GM06990 (cell line): Measurements from ENCODE around the gene CFAP20.
"Not testable (repeated sequence)": the region's sequence is repeated elsewhere in the genome, so short reads cannot be mapped to it uniquely, and the experiment has no call there.

Experiments used
- DNase-seq: peaks from one replicate; pipeline ENCODE4 v3.0.0-alpha.2; 2011; ENCODE audit not compliant: insufficient read length; ENCODE audit errors: extremely low read depth
- H3K27me3 ChIP-seq: replicated peaks from 2 replicates; pipeline ENCODE4 v1.6.0; 2011; ENCODE audit warnings: low read length; ENCODE audit not compliant: control insufficient read depth, insufficient read depth
- H3K36me3 ChIP-seq: 2 replicates; pipeline ENCODE4 v1.5.1; 2011; ENCODE audit warnings: low read length; ENCODE audit not compliant: control insufficient read depth, insufficient read depth
- H3K4me3 ChIP-seq: replicated peaks from 2 replicates; pipeline ENCODE4 v1.5.1; 2011; ENCODE audit warnings: low read depth, mild to moderate bottlenecking, control low read depth, low read length
- TF ChIP-seq, protein P1 (sequence below): IDR thresholded peaks from 2 replicates; pipeline ENCODE4 v1.5.1; 2011; ENCODE audit warnings: low read length, control low read depth, mild to moderate bottlenecking, inconsistent platforms; ENCODE audit not compliant: insufficient read depth, poor library complexity, severe bottlenecking

Gene CFAP20

GRCh38 chr16:58102665-58103392 is 26.4 kb downstream of the CFAP20 start:
- no peak for DNase-seq
- Histone ChIP-seq H3K27me3 (no peaks in the 10 kb centered on the region), H3K4me3 (no peak overlapping the region), H3K36me3 (no peaks in the 10 kb centered on the region)
- TF ChIP-seq, protein P1, sequence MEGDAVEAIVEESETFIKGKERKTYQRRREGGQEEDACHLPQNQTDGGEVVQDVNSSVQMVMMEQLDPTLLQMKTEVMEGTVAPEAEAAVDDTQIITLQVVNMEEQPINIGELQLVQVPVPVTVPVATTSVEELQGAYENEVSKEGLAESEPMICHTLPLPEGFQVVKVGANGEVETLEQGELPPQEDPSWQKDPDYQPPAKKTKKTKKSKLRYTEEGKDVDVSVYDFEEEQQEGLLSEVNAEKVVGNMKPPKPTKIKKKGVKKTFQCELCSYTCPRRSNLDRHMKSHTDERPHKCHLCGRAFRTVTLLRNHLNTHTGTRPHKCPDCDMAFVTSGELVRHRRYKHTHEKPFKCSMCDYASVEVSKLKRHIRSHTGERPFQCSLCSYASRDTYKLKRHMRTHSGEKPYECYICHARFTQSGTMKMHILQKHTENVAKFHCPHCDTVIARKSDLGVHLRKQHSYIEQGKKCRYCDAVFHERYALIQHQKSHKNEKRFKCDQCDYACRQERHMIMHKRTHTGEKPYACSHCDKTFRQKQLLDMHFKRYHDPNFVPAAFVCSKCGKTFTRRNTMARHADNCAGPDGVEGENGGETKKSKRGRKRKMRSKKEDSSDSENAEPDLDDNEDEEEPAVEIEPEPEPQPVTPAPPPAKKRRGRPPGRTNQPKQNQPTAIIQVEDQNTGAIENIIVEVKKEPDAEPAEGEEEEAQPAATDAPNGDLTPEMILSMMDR: no peak

GRCh38 chr16:58099956-58100300 is 29.3 kb downstream of the CFAP20 start:
- Histone ChIP-seq H3K4me3 (no peak overlapping the region), H3K36me3 (no peaks in the 10 kb centered on the region), H3K27me3 (no peaks in the 10 kb centered on the region)
- TF ChIP-seq, protein P1: no peak
- no peak for DNase-seq

DNA sequence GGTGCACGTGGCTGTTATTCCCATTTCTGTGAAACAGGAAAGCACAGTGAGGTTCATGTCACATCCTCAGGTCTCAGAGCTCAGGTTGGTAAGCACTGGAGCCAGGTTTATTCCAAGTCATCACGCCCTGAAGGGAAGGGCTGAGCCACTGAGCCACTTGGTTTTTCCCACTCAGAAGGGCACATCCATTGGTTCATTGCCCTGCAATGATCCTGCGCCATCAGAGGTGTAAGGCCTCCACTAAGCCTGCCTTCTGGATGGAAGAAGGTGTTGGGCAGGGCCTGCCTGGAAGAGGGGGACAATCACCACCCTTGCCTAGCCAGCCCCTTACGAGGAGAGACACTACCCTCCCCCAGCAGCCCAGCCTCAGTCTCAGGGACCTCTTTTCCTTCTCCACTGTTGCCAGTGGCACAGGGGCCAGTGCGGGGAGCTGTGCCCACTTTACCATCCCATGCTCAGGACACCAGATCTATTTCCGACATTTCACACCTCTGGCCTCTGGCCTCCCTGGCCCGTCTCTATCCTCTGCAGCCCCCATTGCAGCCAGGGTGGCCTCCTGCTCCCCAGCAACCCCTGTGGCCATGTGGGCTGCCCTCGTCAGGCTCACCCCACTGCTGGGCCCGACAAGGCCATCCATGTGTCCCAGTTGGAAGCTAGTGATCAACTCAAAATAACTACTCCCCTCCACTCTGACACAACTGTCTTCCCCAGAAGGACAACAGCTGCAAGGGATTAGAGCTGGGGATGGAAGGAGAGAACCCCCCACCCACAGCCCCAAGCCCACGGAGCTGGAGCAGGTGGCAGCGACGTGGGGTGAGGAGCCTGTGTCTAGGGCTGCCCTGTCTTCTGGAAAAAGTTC is 29.9 kb downstream of the CFAP20 start:
- no peaks in the 10 kb centered on the region for H3K27me3 ChIP-seq
- no peak overlapping the region for H3K4me3 ChIP-seq
- no peaks in the 10 kb centered on the region for H3K36me3 ChIP-seq
- TF ChIP-seq, protein P1: no peak
- no peak for DNase-seq

GRCh38 chr16:58098207-58099096 is 30.7 kb downstream of the CFAP20 start:
- TF ChIP-seq, protein P1: no peak
- Histone ChIP-seq H3K27me3 (no peaks in the 10 kb centered on the region), H3K4me3 (no peak overlapping the region), H3K36me3 (no peaks in the 10 kb centered on the region)
- DNase-seq: no peak

GRCh38 chr16:58096249-58096648 is 32.9 kb downstream of the CFAP20 start:
- DNase-seq: no peak
- Histone ChIP-seq H3K4me3 (no peak overlapping the region), H3K36me3 (no peaks in the 10 kb centered on the region), H3K27me3 (no peaks in the 10 kb centered on the region)
- TF ChIP-seq, protein P1: no peak

GRCh38 chr16:58095575-58095960 is 33.6 kb downstream of the CFAP20 start:
- H3K4me3 ChIP-seq, DNase-seq, H3K27me3 ChIP-seq, H3K36me3 ChIP-seq: not testable (repeated sequence)
